Neural progenitor cell (in vitro differentiated cells): ENCODE data around the gene SAPCD1. TPM values are rescaled to one million over a fixed set of nuclear protein-coding genes. Genes with fewer than 3 reads are reported as not detected.
A peak's percentile ranks its signal among the peaks of the same experiment; 100 is the strongest.

Source experiments
- DNase-seq: peaks from one replicate; pipeline ENCODE4 v3.0.0-alpha.2; 2016; ENCODE audit warnings: low spot score
- H2AFZ ChIP-seq: fragments of 200-600 bp; sonication (generic); replicated peaks from 2 replicates; pipeline ENCODE4 v1.6.1; 2016; ENCODE audit warnings: antibody characterized with exemption
- H3F3A ChIP-seq: fragments of 200-600 bp; sonication (generic); 2 replicates; pipeline ENCODE4 v1.6.1; 2016; ENCODE audit warnings: antibody characterized with exemption, low read depth
- H3K27ac ChIP-seq: fragments of 200-600 bp; sonication (generic); 2 replicates; pipeline ENCODE4 v1.5.1; 2016; ENCODE audit warnings: mild to moderate bottlenecking
- H3K27me3 ChIP-seq: fragments of 200-600 bp; sonication (generic); 2 replicates; pipeline ENCODE4 v1.6.1; 2016; ENCODE audit warnings: mild to moderate bottlenecking, moderate library complexity
- H3K36me3 ChIP-seq: fragments of 200-600 bp; sonication (generic); 2 replicates; pipeline ENCODE4 v1.5.1; 2016
- H3K4me1 ChIP-seq: fragments of 200-600 bp; sonication (generic); 2 replicates; pipeline ENCODE4 v1.6.1; 2016; ENCODE audit warnings: mixed run types
- H3K4me2 ChIP-seq: fragments of 200-600 bp; sonication (generic); 2 replicates; pipeline ENCODE4 v1.6.1; 2016
- H3K4me3 ChIP-seq: fragments of 200-600 bp; sonication (generic); 2 replicates; pipeline ENCODE4 v1.5.1; 2016
- H3K79me2 ChIP-seq: fragments of 200-600 bp; sonication (generic); 2 replicates; pipeline ENCODE4 v1.6.1; 2016; ENCODE audit warnings: low read depth
- H3K9ac ChIP-seq: fragments of 200-600 bp; sonication (generic); 2 replicates; pipeline ENCODE4 v1.6.1; 2016
- H3K9me3 ChIP-seq: fragments of 200-600 bp; sonication (generic); 2 replicates; pipeline ENCODE4 v1.5.1; 2016; ENCODE audit warnings: low read depth
- H4K20me1 ChIP-seq: fragments of 200-600 bp; sonication (generic); 2 replicates; pipeline ENCODE4 v1.6.1; 2016; ENCODE audit warnings: low read depth
- H3K27ac Mint-ChIP-seq: 3 replicates; pipeline ENCODE4 v1.8.0; 2021; ENCODE audit warnings: mixed read lengths
- H3K27me3 Mint-ChIP-seq: 2 replicates; pipeline ENCODE4 v1.8.0; 2022; ENCODE audit warnings: low read depth, mild to moderate bottlenecking, inconsistent platforms, moderate library complexity, mixed read lengths; ENCODE audit not compliant: insufficient read depth
- H3K36me3 Mint-ChIP-seq: 3 replicates; pipeline ENCODE4 v1.8.0; 2021; ENCODE audit warnings: mixed read lengths
- H3K4me1 Mint-ChIP-seq: 3 replicates; pipeline ENCODE4 v1.8.0; 2021; ENCODE audit warnings: mixed read lengths
- H3K4me3 Mint-ChIP-seq: 3 replicates; pipeline ENCODE4 v1.8.0; 2021; ENCODE audit warnings: mild to moderate bottlenecking, moderate library complexity, mixed read lengths
- H3K9me3 Mint-ChIP-seq: 3 replicates; pipeline ENCODE4 v1.8.0; 2020; ENCODE audit warnings: mixed read lengths
- EZH2 ChIP-seq: fragments of 200-600 bp; sonication (generic); IDR thresholded peaks from 2 replicates; pipeline ENCODE4 v1.6.1; 2017; ENCODE audit warnings: antibody characterized with exemption, mild to moderate bottlenecking, moderate library complexity
- EZH2phosphoT487 ChIP-seq: fragments of 200-600 bp; sonication (generic); IDR thresholded peaks from 2 replicates; pipeline ENCODE4 v1.6.1; 2017; ENCODE audit warnings: antibody characterized with exemption
- total RNA-seq: library from RNA; depleted of rRNA; stranded (reverse); fragments of >200 nt; gene quantifications from 2 replicates; pipeline ENCODE4 v1.2.3, GENCODE V29; 2015; ENCODE audit warnings: low replicate concordance
- TF ChIP-seq, protein P1 (sequence below): fragments of 200-600 bp; sonication (generic); IDR thresholded peaks from 2 replicates; pipeline ENCODE4 v1.5.1; 2017; ENCODE audit warnings: antibody characterized with exemption, mild to moderate bottlenecking

SAPCD1 gene
- total RNA-seq, 1 donor from 2014 or later = 11.9 TPM

DNA sequence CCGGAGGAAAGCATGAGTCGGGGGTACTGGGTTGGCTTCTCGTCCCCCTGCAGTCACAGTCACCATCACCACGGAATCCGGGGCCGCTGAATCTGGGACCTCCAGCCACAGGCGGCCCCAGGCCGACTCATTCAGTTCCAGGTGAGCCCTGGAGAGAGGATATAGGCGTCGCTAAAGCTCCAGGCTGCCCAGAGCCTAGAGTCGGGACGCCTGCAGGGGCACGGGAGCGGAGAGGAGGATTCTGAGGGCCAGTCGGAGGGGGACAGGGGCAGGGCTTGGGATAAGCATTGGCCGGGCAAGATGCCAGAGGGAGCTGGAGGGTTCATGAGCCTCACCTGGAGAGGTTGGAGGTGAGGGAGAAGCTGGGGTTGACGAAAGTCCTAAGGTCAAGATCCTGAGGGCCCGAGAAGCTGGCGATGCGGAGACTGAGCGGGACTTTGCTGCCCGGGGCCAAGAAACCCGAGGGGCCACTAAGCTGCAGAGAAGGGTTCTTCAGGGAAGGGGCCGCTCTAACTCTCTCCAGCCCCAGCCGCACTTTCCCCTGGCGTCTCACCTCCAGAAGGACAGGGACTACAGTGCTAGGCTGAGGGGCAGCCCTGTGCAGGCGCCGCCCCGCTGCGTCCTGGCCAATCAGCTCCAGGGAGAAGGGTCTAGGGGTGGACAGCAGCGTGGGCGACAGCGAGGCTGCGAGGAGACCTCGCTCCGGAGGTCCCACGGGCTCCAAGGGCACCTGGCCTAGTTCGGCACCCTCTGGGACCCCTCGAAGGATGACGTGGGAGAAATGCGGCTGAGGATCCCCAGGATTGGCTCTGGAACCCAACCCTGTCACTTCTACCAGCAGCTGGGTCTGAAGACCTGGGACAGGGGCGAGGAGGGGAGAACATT is 3.7 kb downstream of the SAPCD1 start:
- Mint-ChIP-seq H3K36me3 (peaks cover 12% of the 10 kb centered on the region), H3K27ac (no peak overlapping the region), H3K27me3 (peaks cover 3% of the 10 kb centered on the region), H3K4me1 (peaks cover 32% of the 10 kb centered on the region), H3K4me3 (no peak overlapping the region), H3K9me3 (no peaks in the 10 kb centered on the region)
- H3K27me3 ChIP-seq = no peaks in the 10 kb centered on the region
- no peak for TF ChIP-seq EZH2
- TF ChIP-seq, protein P1, sequence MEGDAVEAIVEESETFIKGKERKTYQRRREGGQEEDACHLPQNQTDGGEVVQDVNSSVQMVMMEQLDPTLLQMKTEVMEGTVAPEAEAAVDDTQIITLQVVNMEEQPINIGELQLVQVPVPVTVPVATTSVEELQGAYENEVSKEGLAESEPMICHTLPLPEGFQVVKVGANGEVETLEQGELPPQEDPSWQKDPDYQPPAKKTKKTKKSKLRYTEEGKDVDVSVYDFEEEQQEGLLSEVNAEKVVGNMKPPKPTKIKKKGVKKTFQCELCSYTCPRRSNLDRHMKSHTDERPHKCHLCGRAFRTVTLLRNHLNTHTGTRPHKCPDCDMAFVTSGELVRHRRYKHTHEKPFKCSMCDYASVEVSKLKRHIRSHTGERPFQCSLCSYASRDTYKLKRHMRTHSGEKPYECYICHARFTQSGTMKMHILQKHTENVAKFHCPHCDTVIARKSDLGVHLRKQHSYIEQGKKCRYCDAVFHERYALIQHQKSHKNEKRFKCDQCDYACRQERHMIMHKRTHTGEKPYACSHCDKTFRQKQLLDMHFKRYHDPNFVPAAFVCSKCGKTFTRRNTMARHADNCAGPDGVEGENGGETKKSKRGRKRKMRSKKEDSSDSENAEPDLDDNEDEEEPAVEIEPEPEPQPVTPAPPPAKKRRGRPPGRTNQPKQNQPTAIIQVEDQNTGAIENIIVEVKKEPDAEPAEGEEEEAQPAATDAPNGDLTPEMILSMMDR = no peak
- no peak for TF ChIP-seq EZH2phosphoT487
- H3K79me2 ChIP-seq = no peaks in the 10 kb centered on the region
- H2AFZ ChIP-seq = no peak overlapping the region
- no peak overlapping the region for H3K9ac ChIP-seq
- no peaks in the 10 kb centered on the region for H3K36me3 ChIP-seq
- no peak overlapping the region for H3K4me3 ChIP-seq
- H3K4me2 ChIP-seq = peak overlapping the region; percentile 37
- H3K4me1 ChIP-seq = peaks cover 23% of the 10 kb centered on the region
- no peaks in the 10 kb centered on the region for H3K9me3 ChIP-seq
- DNase-seq = peak; percentile 35
- H4K20me1 ChIP-seq = no peaks in the 10 kb centered on the region
- peaks cover 18% of the 10 kb centered on the region for H3F3A ChIP-seq
- no peak overlapping the region for H3K27ac ChIP-seq

- DNase-seq = no peak
- Histone ChIP-seq H3K4me1 (peaks cover 23% of the 10 kb centered on the region), H3K79me2 (no peaks in the 10 kb centered on the region), H3K27ac (no peak overlapping the region), H3K9ac (no peak overlapping the region), H3K4me2 (no peak overlapping the region), H3F3A (peaks cover 18% of the 10 kb centered on the region), H3K9me3 (no peaks in the 10 kb centered on the region), H3K36me3 (no peaks in the 10 kb centered on the region), H3K27me3 (no peaks in the 10 kb centered on the region), H2AFZ (no peak overlapping the region), H4K20me1 (no peaks in the 10 kb centered on the region), H3K4me3 (no peak overlapping the region)
- H3K4me1 Mint-ChIP-seq = peaks cover 26% of the 10 kb centered on the region
- TF ChIP-seq EZH2phosphoT487 = no peak
- TF ChIP-seq EZH2 = no peak
- TF ChIP-seq, protein P1 = no peak
- H3K9me3 Mint-ChIP-seq = no peaks in the 10 kb centered on the region
- H3K36me3 Mint-ChIP-seq = peaks cover 6% of the 10 kb centered on the region
- H3K27me3 Mint-ChIP-seq = peaks cover 2% of the 10 kb centered on the region
- no peak overlapping the region for H3K27ac Mint-ChIP-seq
- no peak overlapping the region for H3K4me3 Mint-ChIP-seq
Observed at GRCh38 chr6:31767096-31767645, 4.7 kb downstream of the SAPCD1 start.

DNA sequence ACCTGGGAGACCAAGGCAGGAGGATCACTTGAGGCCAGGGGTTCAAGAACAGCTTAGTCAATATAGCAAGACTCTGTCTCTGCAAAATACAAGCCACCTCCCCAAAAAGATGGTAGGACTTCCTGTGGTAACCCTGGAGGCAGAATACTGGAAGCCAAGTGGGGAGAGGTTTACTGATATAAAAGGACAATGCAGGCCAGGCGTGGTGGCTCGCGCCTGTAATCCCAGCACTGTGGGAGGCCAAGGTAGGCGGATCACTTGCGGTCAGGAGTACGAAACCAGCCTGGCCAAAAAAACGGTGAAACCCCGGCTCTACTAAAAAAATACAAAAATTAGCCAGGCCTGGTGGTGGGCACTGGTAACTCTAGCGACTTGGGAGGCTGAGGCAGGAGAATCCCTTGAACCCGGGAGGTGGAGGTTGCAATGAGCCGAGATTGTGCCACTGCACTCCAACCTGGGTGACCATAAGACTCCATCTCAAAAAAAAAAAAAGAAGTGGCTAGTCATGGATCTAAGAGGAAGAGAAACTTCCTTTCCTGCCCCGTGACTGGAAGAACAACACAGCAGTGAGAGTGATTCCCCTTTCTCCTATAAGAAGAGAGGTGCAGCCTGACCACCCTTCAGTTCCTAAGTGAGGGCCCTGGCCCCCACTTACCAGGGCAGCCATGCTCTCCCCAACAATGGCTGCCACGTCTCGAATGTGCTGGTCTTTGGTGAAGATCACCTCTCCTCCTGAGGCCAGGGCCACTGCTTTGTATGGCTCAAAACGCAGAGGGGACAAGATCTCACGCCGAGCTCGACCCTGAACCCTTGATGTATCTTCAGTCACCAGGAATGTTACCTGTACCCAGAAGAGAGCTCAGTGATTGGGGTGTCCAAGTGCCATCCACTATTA is 6.2 kb downstream of the SAPCD1 start:
- Histone ChIP-seq H3K27ac (no peak overlapping the region), H3F3A (peaks cover 11% of the 10 kb centered on the region), H4K20me1 (no peaks in the 10 kb centered on the region), H3K79me2 (no peaks in the 10 kb centered on the region), H3K27me3 (no peaks in the 10 kb centered on the region), H3K9me3 (no peaks in the 10 kb centered on the region), H3K4me1 (peaks cover 14% of the 10 kb centered on the region), H3K4me2 (no peak overlapping the region), H3K36me3 (no peaks in the 10 kb centered on the region), H3K4me3 (no peak overlapping the region), H3K9ac (no peak overlapping the region), H2AFZ (no peak overlapping the region)
- DNase-seq = no peak
- H3K9me3 Mint-ChIP-seq = no peaks in the 10 kb centered on the region
- H3K4me3 Mint-ChIP-seq = no peak overlapping the region
- peak overlapping the region; percentile 60 for H3K27ac Mint-ChIP-seq
- TF ChIP-seq EZH2 (no peak), EZH2phosphoT487 (no peak)
- TF ChIP-seq, protein P1 = no peak
- H3K4me1 Mint-ChIP-seq = peaks cover 14% of the 10 kb centered on the region
- H3K36me3 Mint-ChIP-seq = peaks cover 2% of the 10 kb centered on the region
- H3K27me3 Mint-ChIP-seq = peaks cover 2% of the 10 kb centered on the region
